Transverse colon (tissue), 4 donors: ENCODE measurements around the gene E2F4. TPM values are rescaled to one million over a fixed set of nuclear protein-coding genes. Genes with fewer than 3 reads are reported as not detected.

Experiments
- DNase-seq: peaks from one replicate; pipeline ENCODE4 v3.0.0-alpha.2; 2019
- H3K27ac ChIP-seq, 4 donors: fragments of 200-600 bp; sonication (generic); 2 replicates each; pipeline ENCODE4 v1.5.1; 2016 to 2018; ENCODE audit warnings: inconsistent platforms in 4 of 4
- H3K27me3 ChIP-seq: fragments of 200-600 bp; sonication (generic); 2 replicates; pipeline ENCODE4 v1.5.1; 2017; ENCODE audit warnings: inconsistent platforms
- H3K36me3 ChIP-seq, 4 donors: fragments of 200-600 bp; sonication (generic); 2 replicates each; pipeline ENCODE4 v1.5.1; 2017 to 2019; ENCODE audit warnings: inconsistent platforms in 4 of 4
- H3K4me1 ChIP-seq, 4 donors: fragments of 200-600 bp; sonication (generic); 2 replicates each; pipeline ENCODE4 v1.5.1; 2017 to 2020; ENCODE audit warnings: inconsistent platforms in 4 of 4
- H3K4me3 ChIP-seq, 4 donors: fragments of 200-600 bp; sonication (generic); 1 replicate in 1 of 4; 2 replicates in 3 of 4; pipeline versions ENCODE4 v1.5.1 to v1.6.1; 2017 to 2019; ENCODE audit warnings: inconsistent platforms in 4 of 4
- H3K9me3 ChIP-seq, 2 donors: fragments of 200-600 bp; sonication (generic); 2 replicates each; pipeline ENCODE4 v1.5.1; 2017 to 2019; ENCODE audit warnings: inconsistent platforms in 2 of 2
- CTCF ChIP-seq, 5 experiments: fragments of 200-600 bp in 3 of 5; fragments of 450-650 bp in 2 of 5; sonication (generic) in 3 of 5; IDR thresholded peaks; 1 replicate in 2 of 5; 2 replicates in 3 of 5; pipeline ENCODE4 v1.5.1; 2016 to 2017; ENCODE audit warnings: antibody characterized with exemption in 5 of 5, inconsistent platforms in 3 of 5, mild to moderate bottlenecking in 2 of 5, moderate library complexity in 1 of 5
- EP300 ChIP-seq: sonication (generic); formaldehyde crosslinking; IDR thresholded peaks from one replicate; pipeline ENCODE4 v1.6.1; 2017; ENCODE audit warnings: antibody characterized with exemption, low read depth
- POLR2A ChIP-seq: fragments of 450-650 bp; IDR thresholded peaks from one replicate; pipeline ENCODE4 v1.6.1; 2016; ENCODE audit warnings: antibody characterized with exemption, mild to moderate bottlenecking, moderate library complexity
- POLR2AphosphoS5 ChIP-seq, 3 donors: sonication (generic); formaldehyde crosslinking; IDR thresholded peaks; one replicate each; pipeline ENCODE4 v1.6.1; 2016; ENCODE audit warnings: antibody characterized with exemption in 3 of 3
- WGBS, 2 donors: methylation state at CpG; one replicate each; pipeline ENCODE4 v1.1.5; 2018; ENCODE audit warnings: low coverage in 1 of 2; 5-methylcytosine and 5-hydroxymethylcytosine counted together
- in situ Hi-C, 4 donors: fragments of 200-750 bp; cut with MboI; loops; one replicate each; pipeline versions ENCODE4 v1.15.0 to v1.15.1; 2017; ENCODE audit warnings: low sequenced_read_pairs in 3 of 4, low pct_ligation_motif_present in 1 of 4, low pct_unique_long_range_greater_than_20kb in 1 of 4
- intact Hi-C: fragments of 100-400 bp; cut with DNase I; formaldehyde crosslinking; loops from one replicate; pipeline ENCODE4 v1.15.1; 2023; ENCODE audit warnings: low total_unique reads
- total RNA-seq, 4 donors: library from RNA; depleted of rRNA; stranded (reverse); fragments of >200 nt; gene quantifications; one replicate each; pipeline ENCODE4 v1.1.0, GENCODE V29; 2016

The E2F4 gene
- total RNA-seq, 4 donors from 2014 or later, result 97.5 to 224 (median 159) TPM

GRCh38 chr16:67234180-67234597, 42.2 kb downstream of the E2F4 start:
- Histone ChIP-seq H3K36me3 (peaks cover 0 to 40% (median 15%) of the 10 kb centered on the region in 4 donors), H3K4me3 (no peak overlapping the region), H3K27me3 (no peaks in the 10 kb centered on the region), H3K4me1 (no peaks in the 10 kb centered on the region), H3K27ac (no peak overlapping the region), H3K9me3 (no peaks in the 10 kb centered on the region)
- in situ Hi-C loops, result no loop called here
- TF ChIP-seq EP300 (no peak), CTCF (IDR thresholded peaks at IDR 0.05) (no peak), POLR2A (no peak), POLR2AphosphoS5 (IDR thresholded peaks at IDR 0.05) (no peak)
- no peak for DNase-seq
- WGBS, 2 donors, result 94% methylated on average over 8 of the region's 10 CpGs; no CpG with 5 or more reads in 1 of the 2 donors
- intact Hi-C loops, result no loop called here

- no peak for TF ChIP-seq POLR2A
- peaks cover 6 to 10% (median 10%) of the 10 kb centered on the region in 4 donors for H3K4me1 ChIP-seq
- DNase-seq, result no peak
- no peaks in the 10 kb centered on the region for H3K27me3 ChIP-seq
- WGBS, 2 donors, result 85 to 88% methylated on average over 14 to 17 of the region's 17 CpGs
- intact Hi-C loops (no loop called here), in situ Hi-C loops (no loop called here)
- no peaks in the 10 kb centered on the region for H3K9me3 ChIP-seq
- H3K36me3 ChIP-seq, result peaks cover 0 to 26% (median 10%) of the 10 kb centered on the region in 4 donors
- H3K4me3 ChIP-seq, result no peak overlapping the region
- H3K27ac ChIP-seq, result no peak overlapping the region
These were observed 44.0 kb downstream of the E2F4 start for GRCh38 chr16:67235816-67236562.

DNA sequence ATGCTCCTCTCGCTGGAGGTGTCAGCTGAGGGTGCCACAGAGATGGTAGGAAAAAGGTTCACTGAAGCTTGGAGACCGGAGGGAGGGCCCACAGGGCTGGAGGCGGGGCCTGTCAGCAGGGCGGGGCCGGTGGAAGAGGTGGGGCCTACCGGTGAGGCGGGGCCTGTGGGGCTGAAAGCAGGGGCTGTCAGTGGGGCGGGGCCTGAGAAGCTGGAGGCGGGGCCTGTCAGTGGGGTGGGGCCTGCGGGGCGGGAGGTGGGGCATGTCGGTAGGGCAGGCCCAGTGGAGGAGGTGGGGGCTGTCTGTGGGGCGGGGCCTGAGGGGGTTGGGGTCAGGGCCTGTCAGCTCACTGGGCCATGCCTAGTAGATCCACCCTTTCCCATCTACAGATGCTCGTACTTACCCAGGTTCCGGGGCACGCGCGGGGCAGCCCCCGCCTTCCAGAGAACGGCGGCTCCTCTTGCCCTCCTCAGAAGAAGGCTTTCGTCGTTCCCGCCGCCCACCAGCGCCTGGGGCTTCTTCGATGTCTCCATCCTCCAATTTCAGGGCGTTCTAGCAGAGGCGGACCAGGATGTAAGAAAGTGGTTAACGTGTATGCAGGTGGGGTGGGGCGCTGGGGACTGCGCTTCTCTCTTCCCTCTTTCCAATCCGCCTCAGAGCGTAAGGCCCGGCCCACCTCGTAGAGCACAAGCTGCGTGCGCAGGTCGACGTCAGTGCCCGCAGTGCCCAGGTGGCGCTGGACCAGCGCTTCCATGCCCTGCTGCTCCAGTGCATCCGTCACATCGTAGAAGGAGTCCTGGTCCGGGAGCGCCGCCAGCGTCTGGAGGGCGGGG, 44.8 kb downstream of the E2F4 start:
- H3K27ac ChIP-seq, result no peak overlapping the region
- H3K27me3 ChIP-seq, result no peaks in the 10 kb centered on the region
- in situ Hi-C loops (no loop called here), intact Hi-C loops (no loop called here)
- peaks cover 10 to 18% (median 18%) of the 10 kb centered on the region in 4 donors for H3K4me1 ChIP-seq
- peak; percentile 41 for DNase-seq
- WGBS, 2 donors, result 88 to 96% methylated on average over 5 to 50 of the region's 50 CpGs
- no peaks in the 10 kb centered on the region for H3K9me3 ChIP-seq
- H3K4me3 ChIP-seq, result no peak overlapping the region
- TF ChIP-seq POLR2AphosphoS5 (IDR thresholded peaks at IDR 0.05), result no peak
- no peak for TF ChIP-seq CTCF (IDR thresholded peaks at IDR 0.05)
- TF ChIP-seq EP300, result no peak
- TF ChIP-seq POLR2A, result no peak
- H3K36me3 ChIP-seq, result peaks cover 0 to 26% (median 10%) of the 10 kb centered on the region in 4 donors

GRCh38 chr16:67237396-67238277, 45.7 kb downstream of the E2F4 start:
- no peak for TF ChIP-seq POLR2A
- TF ChIP-seq POLR2AphosphoS5 (IDR thresholded peaks at IDR 0.05), result no peak
- TF ChIP-seq EP300, result no peak
- TF ChIP-seq CTCF (IDR thresholded peaks at IDR 0.05), result no peak
- 87% methylated on average over 16 of the region's 16 CpGs; no CpG with 5 or more reads in 1 of the 2 donors for WGBS, 2 donors
- no peaks in the 10 kb centered on the region for H3K27me3 ChIP-seq
- H3K4me3 ChIP-seq, result no peak overlapping the region
- peaks cover 14 to 27% (median 26%) of the 10 kb centered on the region in 4 donors for H3K4me1 ChIP-seq
- H3K36me3 ChIP-seq, result peaks cover 0 to 26% (median 10%) of the 10 kb centered on the region in 4 donors
- H3K9me3 ChIP-seq, result no peaks in the 10 kb centered on the region
- in situ Hi-C loops, result no loop called here
- no peak for DNase-seq
- intact Hi-C loops, result no loop called here
- no peak overlapping the region for H3K27ac ChIP-seq
